Endodermal cell (in vitro differentiated cells): Measurements from ENCODE around the gene WDR20. TPM values are rescaled to one million over a fixed set of nuclear protein-coding genes. Genes with fewer than 3 reads are reported as not detected.
A peak's percentile ranks its signal among the peaks of the same experiment; 100 is the strongest.

ENCODE experiments used
- DNase-seq: peaks from one replicate; pipeline ENCODE4 v3.0.0-alpha.2; 2017
- H3K27ac ChIP-seq: 2 replicates; pipeline ENCODE4 v1.5.1; 2013; ENCODE audit warnings: mild to moderate bottlenecking, low read depth, low read length, moderate library complexity
- H3K27me3 ChIP-seq: 2 replicates; pipeline ENCODE4 v1.6.1; 2013; ENCODE audit warnings: mild to moderate bottlenecking, low read length, moderate library complexity; ENCODE audit not compliant: insufficient read depth, control insufficient read depth, poor library complexity, severe bottlenecking
- H3K36me3 ChIP-seq: 2 replicates; pipeline ENCODE4 v1.7.0; 2013; ENCODE audit warnings: mild to moderate bottlenecking, low read length, moderate library complexity; ENCODE audit not compliant: control insufficient read depth, insufficient read depth
- H3K4me1 ChIP-seq: one replicate; pipeline ENCODE4 v1.7.0; 2013; ENCODE audit warnings: low read length; ENCODE audit not compliant: control insufficient read depth, insufficient read depth
- H3K4me3 ChIP-seq: 2 replicates; pipeline ENCODE4 v1.5.1; 2013; ENCODE audit warnings: mild to moderate bottlenecking, low read length, moderate library complexity
- H3K9ac ChIP-seq: 2 replicates; pipeline ENCODE4 v1.6.1; 2013; ENCODE audit warnings: mild to moderate bottlenecking, low read length, moderate library complexity; ENCODE audit not compliant: poor library complexity, severe bottlenecking; ENCODE audit errors: extremely low read depth
- H3K9me3 ChIP-seq: 2 replicates; pipeline ENCODE4 v1.6.1; 2013; ENCODE audit warnings: mild to moderate bottlenecking, low read length, moderate library complexity; ENCODE audit not compliant: control insufficient read depth
- H3K27ac Mint-ChIP-seq: 2 replicates; pipeline ENCODE4 v1.8.0; 2020; ENCODE audit warnings: mixed read lengths
- H3K27me3 Mint-ChIP-seq: 2 replicates; pipeline ENCODE4 v1.8.0; 2021; ENCODE audit warnings: mild to moderate bottlenecking, mixed read lengths; ENCODE audit not compliant: insufficient read depth
- H3K36me3 Mint-ChIP-seq: 2 replicates; pipeline ENCODE4 v1.8.0; 2020; ENCODE audit warnings: low read depth, mixed read lengths
- H3K4me1 Mint-ChIP-seq: 2 replicates; pipeline ENCODE4 v1.8.0; 2020; ENCODE audit warnings: mixed read lengths
- H3K4me3 Mint-ChIP-seq: 2 replicates; pipeline ENCODE4 v1.8.0; 2020; ENCODE audit warnings: mild to moderate bottlenecking, moderate library complexity, mixed read lengths
- H3K9me3 Mint-ChIP-seq: 2 replicates; pipeline ENCODE4 v1.8.0; 2020; ENCODE audit warnings: mild to moderate bottlenecking, mixed read lengths
- WGBS, 2 experiments: methylation state at CpG; one replicate each; pipeline versions ENCODE4 v1.1.5 to v1.1.7; 2013; ENCODE audit warnings: missing lambda C conversion rate in 2 of 2, mixed read lengths in 1 of 2; ENCODE audit not compliant: insufficient coverage in 1 of 2, insufficient read length in 1 of 2; 5-methylcytosine and 5-hydroxymethylcytosine counted together
- long read RNA-seq, 4 experiments: library from polyadenylated mRNA in 2 of 4; library from RNA in 1 of 4; library from capped mRNA in 1 of 4; stranded (forward) in 3 of 4; unstranded in 1 of 4; transcript quantifications; one replicate each; pipeline ENCODE4 v2.0.0, GENCODE V29; 2020 to 2021; ENCODE audit warnings: inconsistent platforms in 1 of 4
- polyA plus RNA-seq, 2 experiments: library from polyadenylated mRNA; stranded (reverse); fragments of 50-300 nt; gene quantifications; one replicate each; pipeline ENCODE4 v1.2.3, GENCODE V29; 2013
- total RNA-seq, 2 donors: library from RNA; stranded (reverse); fragmentation: NEBNext Ultra II Directional in 1 of 2; extraction: Animal tissue kit (Norgen Biotek cat#: 25700) in 1 of 2; gene quantifications; 2 replicates in 1 of 2; 3 replicates in 1 of 2; pipeline ENCODE4 v1.2.1, GENCODE V29; 2021
- TF ChIP-seq, protein P1 (sequence below): fragments of 200-600 bp; sonication (generic); conservative IDR thresholded peaks from 2 replicates; pipeline ENCODE4 v1.5.0; 2021; ENCODE audit warnings: antibody characterized with exemption, mild to moderate bottlenecking

Gene WDR20, protein sequence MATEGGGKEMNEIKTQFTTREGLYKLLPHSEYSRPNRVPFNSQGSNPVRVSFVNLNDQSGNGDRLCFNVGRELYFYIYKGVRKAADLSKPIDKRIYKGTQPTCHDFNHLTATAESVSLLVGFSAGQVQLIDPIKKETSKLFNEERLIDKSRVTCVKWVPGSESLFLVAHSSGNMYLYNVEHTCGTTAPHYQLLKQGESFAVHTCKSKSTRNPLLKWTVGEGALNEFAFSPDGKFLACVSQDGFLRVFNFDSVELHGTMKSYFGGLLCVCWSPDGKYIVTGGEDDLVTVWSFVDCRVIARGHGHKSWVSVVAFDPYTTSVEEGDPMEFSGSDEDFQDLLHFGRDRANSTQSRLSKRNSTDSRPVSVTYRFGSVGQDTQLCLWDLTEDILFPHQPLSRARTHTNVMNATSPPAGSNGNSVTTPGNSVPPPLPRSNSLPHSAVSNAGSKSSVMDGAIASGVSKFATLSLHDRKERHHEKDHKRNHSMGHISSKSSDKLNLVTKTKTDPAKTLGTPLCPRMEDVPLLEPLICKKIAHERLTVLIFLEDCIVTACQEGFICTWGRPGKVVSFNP
- 10 to 100 TPM; 33.8 to 37.6 TPM for total RNA-seq
- polyA plus RNA-seq (2013, experiment 1 of 2) = 18.5 TPM
- polyA plus RNA-seq (2013, experiment 2 of 2) = 15.9 TPM
- long read RNA-seq, experiment 1, partial matches to known transcripts = 2 of 12 reads
- long read RNA-seq, experiment 1, other reads (novel, unspliced or antisense) = 4 of 12 reads
- long read RNA-seq, experiment 2, transcript WDR20-204 (3 exons, 2,391 nt) = major isoform, 25 of 61 reads
- long read RNA-seq, experiment 2, transcript WDR20-203 (4 exons, 2,616 nt) = minor isoform, 7 of 61 reads
- long read RNA-seq, experiment 2, partial matches to known transcripts = 2 of 61 reads
- long read RNA-seq, experiment 2, other reads (novel, unspliced or antisense) = 19 of 61 reads
- long read RNA-seq, experiment 3, transcript WDR20-206 (4 exons, 2,067 nt) = minor isoform, 9 of 199 reads
- long read RNA-seq, experiment 3, transcript WDR20-210 (2 exons, 2,117 nt) = minor isoform, 12 of 199 reads
- long read RNA-seq, experiment 3, transcript WDR20-203 (4 exons, 2,616 nt) = minor isoform, 20 of 199 reads
- long read RNA-seq, experiment 3, transcript WDR20-204 (3 exons, 2,391 nt) = major isoform, 79 of 199 reads
- long read RNA-seq, experiment 3, partial matches to known transcripts = 6 of 199 reads
- long read RNA-seq, experiment 3, other reads (novel, unspliced or antisense) = 57 of 199 reads
- long read RNA-seq, experiment 4, transcript WDR20-204 (3 exons, 2,391 nt) = major isoform, 12 of 56 reads
- long read RNA-seq, experiment 4, partial matches to known transcripts = 0 of 56 reads
- long read RNA-seq, experiment 4, other reads (novel, unspliced or antisense) = 40 of 56 reads

- Histone ChIP-seq H3K4me3 (peak within 1 kb of the TSS; percentile 93), H3K4me1 (no peaks in the 10 kb centered on the region), H3K27me3 (no peaks in the 10 kb centered on the region), H3K9ac (peak within 1 kb of the TSS; percentile 79), H3K9me3 (no peaks in the 10 kb centered on the region), H3K27ac (no peak within 1 kb of the TSS), H3K36me3 (peaks cover 9% of the 10 kb centered on the region)
- Mint-ChIP-seq H3K4me1 (peaks cover 19% of the 10 kb centered on the region), H3K4me3 (peak within 1 kb of the TSS; percentile 98), H3K27me3 (no peaks in the 10 kb centered on the region), H3K36me3 (peaks cover 19% of the 10 kb centered on the region), H3K9me3 (peaks cover 5% of the 10 kb centered on the region), H3K27ac (peak within 1 kb of the TSS; percentile 96)
- peak; percentile 100 for DNase-seq
- TF ChIP-seq, protein P1, sequence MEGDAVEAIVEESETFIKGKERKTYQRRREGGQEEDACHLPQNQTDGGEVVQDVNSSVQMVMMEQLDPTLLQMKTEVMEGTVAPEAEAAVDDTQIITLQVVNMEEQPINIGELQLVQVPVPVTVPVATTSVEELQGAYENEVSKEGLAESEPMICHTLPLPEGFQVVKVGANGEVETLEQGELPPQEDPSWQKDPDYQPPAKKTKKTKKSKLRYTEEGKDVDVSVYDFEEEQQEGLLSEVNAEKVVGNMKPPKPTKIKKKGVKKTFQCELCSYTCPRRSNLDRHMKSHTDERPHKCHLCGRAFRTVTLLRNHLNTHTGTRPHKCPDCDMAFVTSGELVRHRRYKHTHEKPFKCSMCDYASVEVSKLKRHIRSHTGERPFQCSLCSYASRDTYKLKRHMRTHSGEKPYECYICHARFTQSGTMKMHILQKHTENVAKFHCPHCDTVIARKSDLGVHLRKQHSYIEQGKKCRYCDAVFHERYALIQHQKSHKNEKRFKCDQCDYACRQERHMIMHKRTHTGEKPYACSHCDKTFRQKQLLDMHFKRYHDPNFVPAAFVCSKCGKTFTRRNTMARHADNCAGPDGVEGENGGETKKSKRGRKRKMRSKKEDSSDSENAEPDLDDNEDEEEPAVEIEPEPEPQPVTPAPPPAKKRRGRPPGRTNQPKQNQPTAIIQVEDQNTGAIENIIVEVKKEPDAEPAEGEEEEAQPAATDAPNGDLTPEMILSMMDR = peak; percentile 16
- 0 to 1% methylated on average over 32 to 64 of the region's 64 CpGs for WGBS, 2 experiments
These were observed at the start of gene WDR20 for GRCh38 chr14:102139286-102140026. WDR20 (plus strand) TSS chr14:102139897; CDS start chr14:102139924, 27 bp downstream.

DNA sequence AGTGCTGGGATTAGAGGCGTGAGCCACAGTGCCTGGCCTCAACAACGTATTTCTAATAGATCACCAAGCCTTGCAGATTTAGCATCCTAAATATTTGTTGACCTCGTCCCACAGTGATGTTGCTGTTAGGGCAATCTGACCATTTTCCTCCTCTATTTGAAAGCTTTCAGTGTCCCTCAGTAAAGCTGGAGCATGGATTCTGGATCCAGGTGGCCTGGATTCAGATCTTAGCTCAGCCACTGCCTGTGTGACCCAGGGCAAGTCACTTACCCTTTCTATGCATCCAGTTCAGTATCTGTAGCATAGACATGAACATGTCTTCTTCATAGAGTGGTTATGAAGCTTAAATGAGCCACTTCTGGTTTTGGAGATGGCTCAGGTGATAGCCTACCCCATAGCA is 49.0 kb upstream of the WDR20 start:
- Histone ChIP-seq H3K36me3 (peaks cover 2% of the 10 kb centered on the region), H3K9ac (no peak overlapping the region), H3K27me3 (no peaks in the 10 kb centered on the region), H3K4me3 (no peak overlapping the region), H3K27ac (no peak overlapping the region), H3K9me3 (no peaks in the 10 kb centered on the region), H3K4me1 (no peaks in the 10 kb centered on the region)
- Mint-ChIP-seq H3K4me3 (no peak overlapping the region), H3K27ac (no peak overlapping the region), H3K36me3 (peaks cover 6% of the 10 kb centered on the region), H3K9me3 (no peaks in the 10 kb centered on the region), H3K4me1 (peaks cover 22% of the 10 kb centered on the region), H3K27me3 (peaks cover 5% of the 10 kb centered on the region)
- DNase-seq = no peak
- TF ChIP-seq, protein P1 = no peak
- 85 to 96% methylated on average over 3 of the region's 3 CpGs for WGBS, 2 experiments
